Keratinocyte (primary cell): Measurements from ENCODE around the gene SURF6. TPM values are rescaled to one million over a fixed set of nuclear protein-coding genes. Genes with fewer than 3 reads are reported as not detected.

Experiments used
- DNase-seq: peaks from one replicate; pipeline ENCODE4 v3.0.0-alpha.2; 2011; ENCODE audit warnings: low read depth, missing footprints, low spot score
- FAIRE-seq: peaks from 2 replicates; lab custom pipeline; 2011; peaks lifted over from hg19 to GRCh38; lab: Jason Lieb, UNC
- H2AFZ ChIP-seq: 2 replicates; pipeline ENCODE4 v1.6.0; 2012; ENCODE audit warnings: low read length, control low read depth, inconsistent platforms; ENCODE audit not compliant: control insufficient read depth
- H3K27ac ChIP-seq: 2 replicates; pipeline ENCODE4 v1.5.1; 2011; ENCODE audit warnings: low read length; ENCODE audit not compliant: control insufficient read depth, insufficient read depth
- H3K27me3 ChIP-seq: 3 replicates; pipeline ENCODE4 v1.6.0; 2011; ENCODE audit warnings: low read length; ENCODE audit not compliant: control insufficient read depth, insufficient read depth; ENCODE audit errors: extremely low read depth
- H3K36me3 ChIP-seq, 2 experiments: 2 replicates in 1 of 2; 3 replicates in 1 of 2; pipeline ENCODE4 v1.5.1; 2011; ENCODE audit warnings: low read length in 2 of 2, mild to moderate bottlenecking in 1 of 2; ENCODE audit not compliant: control insufficient read depth in 2 of 2, insufficient read depth in 2 of 2; ENCODE audit errors: extremely low read depth in 1 of 2
- H3K4me1 ChIP-seq: 3 replicates; pipeline ENCODE4 v1.5.1; 2011; ENCODE audit warnings: low read length; ENCODE audit not compliant: control insufficient read depth, insufficient read depth; ENCODE audit errors: extremely low read depth
- H3K4me2 ChIP-seq: 3 replicates; pipeline ENCODE4 v1.6.0; 2011; ENCODE audit warnings: low read depth, low read length; ENCODE audit not compliant: control insufficient read depth, insufficient read depth; ENCODE audit errors: extremely low read depth
- H3K4me3 ChIP-seq, 3 experiments: fragments of 200-600 bp in 1 of 3; sonication (generic) in 1 of 3; 2 replicates in 2 of 3; 3 replicates in 1 of 3; pipeline ENCODE4 v1.5.1; 2011 to 2016; ENCODE audit warnings: low read length in 3 of 3, mild to moderate bottlenecking in 3 of 3, control low read depth in 2 of 3, inconsistent platforms in 1 of 3, low read depth in 1 of 3, mixed read lengths in 1 of 3, mixed run types in 1 of 3, moderate library complexity in 1 of 3; ENCODE audit not compliant: control insufficient read depth in 2 of 3, insufficient read depth in 2 of 3; ENCODE audit errors: extremely low read depth in 1 of 3
- H3K79me2 ChIP-seq: 2 replicates; pipeline ENCODE4 v1.6.0; 2012; ENCODE audit warnings: low read length; ENCODE audit not compliant: control insufficient read depth, insufficient read depth
- H3K9ac ChIP-seq: 3 replicates; pipeline ENCODE4 v1.6.0; 2011; ENCODE audit warnings: low read length; ENCODE audit not compliant: control insufficient read depth, insufficient read depth; ENCODE audit errors: extremely low read depth
- H3K9me1 ChIP-seq: 3 replicates; pipeline ENCODE4 v1.6.0; 2011; ENCODE audit warnings: low read length; ENCODE audit not compliant: control insufficient read depth, insufficient read depth; ENCODE audit errors: extremely low read depth
- H3K9me3 ChIP-seq: 2 replicates; pipeline ENCODE4 v1.5.1; 2012; ENCODE audit warnings: low read depth, low read length; ENCODE audit not compliant: control insufficient read depth
- H4K20me1 ChIP-seq: 3 replicates; pipeline ENCODE4 v1.6.0; 2011; ENCODE audit warnings: low read length; ENCODE audit not compliant: control insufficient read depth, insufficient read depth; ENCODE audit errors: extremely low read depth
- EZH2 ChIP-seq: IDR thresholded peaks from one replicate; pipeline ENCODE4 v1.6.1; 2012; ENCODE audit warnings: inconsistent platforms, mild to moderate bottlenecking, low read length, moderate library complexity
- dilution Hi-C: fragments of 300-500 bp; cut with MboI; formaldehyde crosslinking; loops from one replicate; pipeline ENCODE4 v1.7.0; 2020; ENCODE audit warnings: low sequenced_read_pairs; ENCODE audit not compliant: extremely low pct_ligation_motif_present
- polyA plus RNA-seq, 5 experiments: library from polyadenylated mRNA; depleted of rRNA in 3 of 5; stranded (reverse) in 3 of 5; stranded (forward) in 1 of 5; unstranded in 1 of 5; fragments of >200 nt; gene quantifications; 1 replicate in 1 of 5; 2 replicates in 3 of 5; 3 replicates in 1 of 5; pipeline versions ENCODE4 v1.2.1 to v1.2.3, GENCODE V29; 2011 to 2012; ENCODE audit warnings: missing spikeins in 2 of 5, low read depth in 1 of 5, low replicate concordance in 1 of 5
- TF ChIP-seq, protein P1 (sequence below), 3 experiments: IDR thresholded peaks in 1 of 3; conservative IDR thresholded peaks in 1 of 3; optimal IDR thresholded peaks in 1 of 3; 2 replicates in 2 of 3; 3 replicates in 1 of 3; pipeline versions ENCODE3 to v1.5.1; 2011; ENCODE audit warnings: low read length in 3 of 3, mild to moderate bottlenecking in 3 of 3, moderate library complexity in 2 of 3, control low read depth in 1 of 3, inconsistent platforms in 1 of 3; ENCODE audit not compliant: insufficient read depth in 2 of 3; ENCODE audit errors: extremely low read depth in 1 of 3

Gene SURF6
- polyA plus RNA-seq, 1 donor (not counting 4 experiments of a cell fraction or from before 2014, with no cell fraction given), result 13.0 TPM

DNA sequence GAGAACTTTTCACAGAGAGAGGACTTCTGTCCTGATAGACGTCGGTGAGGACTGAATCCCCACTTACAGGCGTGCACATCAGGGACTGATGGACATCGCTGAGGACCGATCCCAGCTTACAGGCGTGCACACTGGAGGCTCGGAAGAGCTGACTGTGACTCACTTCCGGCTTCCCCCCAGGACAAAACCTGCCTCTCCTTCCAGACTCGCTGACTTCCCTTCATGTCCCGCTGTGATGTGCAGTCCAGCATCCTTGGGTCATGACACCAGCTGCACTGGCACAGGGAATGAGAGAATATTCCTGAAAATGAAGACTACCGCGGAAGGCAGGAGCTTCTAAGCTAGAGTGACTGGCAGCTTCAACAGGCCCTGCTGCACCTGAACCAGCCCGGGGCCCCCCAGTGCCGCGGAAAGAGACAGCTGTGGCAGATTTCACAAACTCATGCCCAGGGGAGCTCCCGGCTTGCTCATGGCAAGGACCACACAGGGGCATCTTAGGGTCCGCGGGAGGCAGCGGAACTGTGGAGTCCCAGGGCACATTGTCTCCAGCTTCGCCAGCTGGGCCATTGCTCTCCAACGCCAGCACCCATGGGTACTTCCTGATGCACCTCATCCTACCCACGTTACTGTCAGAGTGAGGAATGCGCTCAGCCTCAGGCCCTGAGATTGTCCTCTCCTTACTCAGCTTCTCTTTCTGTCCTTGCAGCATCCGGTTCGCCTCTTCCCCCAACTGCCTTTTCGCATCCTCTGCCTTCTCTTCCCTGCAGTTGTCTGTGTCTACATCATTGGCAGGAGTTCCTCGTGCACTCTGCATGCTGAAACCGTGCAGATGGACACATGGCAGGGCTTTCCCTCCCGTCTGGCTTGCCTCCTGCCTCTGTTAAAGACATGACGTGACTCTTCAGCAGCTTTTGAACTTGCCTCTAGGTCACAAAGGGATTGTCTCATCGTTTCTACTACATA is 29.5 kb downstream of the SURF6 start:
- Histone ChIP-seq H3K36me3 (no peaks in the 10 kb centered on the region), H3K4me1 (no peaks in the 10 kb centered on the region), H3K9me3 (no peaks in the 10 kb centered on the region), H3K4me2 (no peak overlapping the region), H3K9ac (no peak overlapping the region), H3K27ac (no peak overlapping the region), H3K27me3 (no peaks in the 10 kb centered on the region), H3K79me2 (no peaks in the 10 kb centered on the region), H4K20me1 (no peaks in the 10 kb centered on the region), H3K9me1 (no peaks in the 10 kb centered on the region), H2AFZ (no peak overlapping the region), H3K4me3 (no peak overlapping the region)
- FAIRE-seq, result no peak
- TF ChIP-seq, protein P1, sequence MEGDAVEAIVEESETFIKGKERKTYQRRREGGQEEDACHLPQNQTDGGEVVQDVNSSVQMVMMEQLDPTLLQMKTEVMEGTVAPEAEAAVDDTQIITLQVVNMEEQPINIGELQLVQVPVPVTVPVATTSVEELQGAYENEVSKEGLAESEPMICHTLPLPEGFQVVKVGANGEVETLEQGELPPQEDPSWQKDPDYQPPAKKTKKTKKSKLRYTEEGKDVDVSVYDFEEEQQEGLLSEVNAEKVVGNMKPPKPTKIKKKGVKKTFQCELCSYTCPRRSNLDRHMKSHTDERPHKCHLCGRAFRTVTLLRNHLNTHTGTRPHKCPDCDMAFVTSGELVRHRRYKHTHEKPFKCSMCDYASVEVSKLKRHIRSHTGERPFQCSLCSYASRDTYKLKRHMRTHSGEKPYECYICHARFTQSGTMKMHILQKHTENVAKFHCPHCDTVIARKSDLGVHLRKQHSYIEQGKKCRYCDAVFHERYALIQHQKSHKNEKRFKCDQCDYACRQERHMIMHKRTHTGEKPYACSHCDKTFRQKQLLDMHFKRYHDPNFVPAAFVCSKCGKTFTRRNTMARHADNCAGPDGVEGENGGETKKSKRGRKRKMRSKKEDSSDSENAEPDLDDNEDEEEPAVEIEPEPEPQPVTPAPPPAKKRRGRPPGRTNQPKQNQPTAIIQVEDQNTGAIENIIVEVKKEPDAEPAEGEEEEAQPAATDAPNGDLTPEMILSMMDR (optimal IDR thresholded peaks at IDR 0.05 in 1 of 3, IDR thresholded peaks at IDR 0.05 in 1 of 3, conservative IDR thresholded peaks at IDR 0.05 in 1 of 3; ENCODE audit: extremely low read depth in 1 of 3, insufficient read depth in 2 of 3, low read length in 3 of 3), result no peak
- TF ChIP-seq EZH2, result no peak
- DNase-seq, result no peak
- dilution Hi-C loops, result no loop called here

DNA sequence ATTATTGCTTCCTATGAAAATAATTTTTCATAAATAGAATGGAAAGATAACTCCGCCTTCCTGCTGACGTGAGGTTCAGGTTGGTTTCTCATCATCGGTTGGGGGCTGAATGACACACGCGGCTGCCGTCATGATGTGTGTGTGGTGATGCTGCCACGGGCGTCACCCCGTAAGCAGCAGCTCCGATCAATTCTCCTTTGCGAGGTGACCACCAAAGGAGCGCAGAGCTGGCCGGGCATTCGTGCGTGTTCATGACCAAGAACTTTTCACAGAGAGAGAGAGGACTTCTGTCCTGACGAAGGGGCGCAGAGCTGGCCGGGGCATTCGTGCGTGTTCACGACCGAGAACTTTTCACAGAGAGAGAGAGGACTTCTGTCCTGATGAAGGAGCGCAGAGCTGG is 30.3 kb downstream of the SURF6 start:
- Histone ChIP-seq H3K4me3 (no peak overlapping the region), H3K4me2 (no peak overlapping the region), H3K9ac (no peak overlapping the region), H2AFZ (no peak overlapping the region), H3K27ac (no peak overlapping the region), H4K20me1 (no peaks in the 10 kb centered on the region), H3K36me3 (no peaks in the 10 kb centered on the region), H3K9me3 (no peaks in the 10 kb centered on the region), H3K27me3 (no peaks in the 10 kb centered on the region), H3K9me1 (no peaks in the 10 kb centered on the region), H3K4me1 (no peaks in the 10 kb centered on the region), H3K79me2 (no peaks in the 10 kb centered on the region)
- DNase-seq (no peak), FAIRE-seq (no peak)
- no peak for TF ChIP-seq EZH2
- TF ChIP-seq, protein P1 (optimal IDR thresholded peaks at IDR 0.05 in 1 of 3, IDR thresholded peaks at IDR 0.05 in 1 of 3, conservative IDR thresholded peaks at IDR 0.05 in 1 of 3; ENCODE audit: extremely low read depth in 1 of 3, insufficient read depth in 2 of 3, low read length in 3 of 3), result no peak
- dilution Hi-C loops, result no loop called here
